DOHH2 (cell line): ENCODE data around the gene CTNNBL1.

Experiments used
- CTCF ChIP-seq: fragments of 200-600 bp; sonication (generic); IDR thresholded peaks from one replicate; pipeline ENCODE4 v1.5.1; 2014; ENCODE audit warnings: antibody characterized with exemption, mild to moderate bottlenecking, low read depth, low read length; ENCODE audit not compliant: poor library complexity, severe bottlenecking
- EZH2phosphoT487 ChIP-seq: fragments of 200-600 bp; sonication (generic); IDR thresholded peaks from 2 replicates; pipeline ENCODE4 v1.6.1; 2017; ENCODE audit warnings: borderline replicate concordance, mild to moderate bottlenecking, antibody characterized with exemption, low read length, moderate library complexity, mixed read lengths

GRCh38 chr20:37668166-37668565 is 25.7 kb upstream of the CTNNBL1 start:
- TF ChIP-seq CTCF (no peak), EZH2phosphoT487 (no peak)
